GM21528 (cell line): Measurements from ENCODE around the gene PLXDC1.
"Not testable (repeated sequence)": the region's sequence is repeated elsewhere in the genome, so short reads cannot be mapped to it uniquely, and the experiment has no call there.

Experiments
- ATAC-seq: cut with Tn5 transposase; IDR thresholded peaks from one replicate; pipeline ENCODE4 v1.9.1; 2021; ENCODE audit warnings: mild to moderate bottlenecking, moderate library complexity; ENCODE audit not compliant: unreplicated experiment, low FRiP score

The PLXDC1 gene

GRCh38 chr17:39073916-39074315 lies 77.5 kb downstream of the PLXDC1 start:
- no peak for ATAC-seq

GRCh38 chr17:39073353-39073752 lies 78.1 kb downstream of the PLXDC1 start:
- no peak for ATAC-seq

- ATAC-seq, result no peak
Measured at GRCh38 chr17:39071573-39071972, 79.9 kb downstream of the PLXDC1 start.

- no peak for ATAC-seq
Measured at GRCh38 chr17:39069114-39069756, 82.2 kb downstream of the PLXDC1 start.

GRCh38 chr17:39064819-39065218 lies 86.6 kb downstream of the PLXDC1 start:
- ATAC-seq, result no peak

GRCh38 chr17:39064374-39064773 lies 87.1 kb downstream of the PLXDC1 start:
- no peak for ATAC-seq

GRCh38 chr17:39063681-39064069 lies 87.8 kb downstream of the PLXDC1 start:
- no peak for ATAC-seq

GRCh38 chr17:39062846-39063680 lies 88.4 kb downstream of the PLXDC1 start:
- no peak for ATAC-seq

GRCh38 chr17:39058524-39058923 lies 92.9 kb downstream of the PLXDC1 start:
- ATAC-seq, result no peak

GRCh38 chr17:39057701-39058206 lies 93.7 kb downstream of the PLXDC1 start:
- no peak for ATAC-seq

- ATAC-seq, result no peak
Measured at GRCh38 chr17:39054111-39054645, 97.3 kb downstream of the PLXDC1 start.

- ATAC-seq, result not testable (repeated sequence)
Measured at GRCh38 chr17:39052423-39052822, 99.0 kb downstream of the PLXDC1 start.

GRCh38 chr17:39051001-39051585 lies 100.3 kb downstream of the PLXDC1 start:
- no peak for ATAC-seq

- ATAC-seq, result no peak
Measured at GRCh38 chr17:39045948-39046679, 105.3 kb downstream of the PLXDC1 start.

- no peak for ATAC-seq
Measured at GRCh38 chr17:39036009-39036408, 115.4 kb downstream of the PLXDC1 start.

- not testable (repeated sequence) for ATAC-seq
Measured at GRCh38 chr17:39035578-39035977, 115.9 kb downstream of the PLXDC1 start.

GRCh38 chr17:39028690-39029089 lies 122.7 kb downstream of the PLXDC1 start:
- ATAC-seq, result no peak

GRCh38 chr17:39027455-39028035 lies 123.9 kb downstream of the PLXDC1 start:
- no peak for ATAC-seq

GRCh38 chr17:39026980-39027451 lies 124.4 kb downstream of the PLXDC1 start:
- ATAC-seq, result no peak

GRCh38 chr17:39026346-39026745 lies 125.1 kb downstream of the PLXDC1 start:
- not testable (repeated sequence) for ATAC-seq
